ENCODE results near the gene HNF4A.

GRCh38 chr20:44309763-44310663 lies 45.5 kb upstream of the HNF4A start:
- TF ChIP-seq CTCF (IDR thresholded peaks at IDR 0.05; ENCODE audit: poor library complexity, severe bottlenecking) (no peak), EZH2 (IDR thresholded peaks at IDR 0.05; ENCODE audit: borderline replicate concordance, insufficient read depth, low read length, poor library complexity, severe bottlenecking) (no peak), EP300 (conservative IDR thresholded peaks at IDR 0.05; ENCODE audit: poor library complexity, severe bottlenecking) (no peak), TAF1 (IDR thresholded peaks at IDR 0.05; ENCODE audit: low read depth) (no peak), SMC3 (conservative IDR thresholded peaks at IDR 0.05; ENCODE audit: poor library complexity) (no peak), POLR2AphosphoS5 (IDR thresholded peaks at IDR 0.05) (no peak), REST (IDR thresholded peaks at IDR 0.05; ENCODE audit: borderline replicate concordance) (no peak), RAD21 (conservative IDR thresholded peaks at IDR 0.05) (no peak)
